Measurements from ENCODE around the gene LRCH1.
"Not testable (repeated sequence)": the region's sequence is repeated elsewhere in the genome, so short reads cannot be mapped to it uniquely, and the experiment has no call there.

LRCH1 gene

GRCh38 chr13:46761866-46762265 is 208.9 kb downstream of the LRCH1 start:
- POLR2A ChIA-PET, result no interaction called here
- CTCF ChIA-PET, result no interaction called here
- TF ChIP-seq TARDBP (IDR thresholded peaks at IDR 0.05) (no peak), ARNT (IDR thresholded peaks at IDR 0.05) (no peak), FOXK2 (IDR thresholded peaks at IDR 0.05) (no peak), HDGF (IDR thresholded peaks at IDR 0.05; ENCODE audit: borderline replicate concordance) (no peak)
- no peak for DNase-seq (ENCODE audit: extremely low spot score)

GRCh38 chr13:46769925-46770324 is 217.0 kb downstream of the LRCH1 start:
- POLR2A ChIA-PET; DNase-seq (ENCODE audit: extremely low spot score): not testable (repeated sequence)
- CTCF ChIA-PET, result interaction anchor here (0.5 kb wide), 1 partner anchor 721 kb away, joined by 3 read pairs; no protein-coding TSS in a partner anchor

- TF ChIP-seq FOXM1 (IDR thresholded peaks at IDR 0.05; ENCODE audit: borderline replicate concordance) (no peak), LEF1 (IDR thresholded peaks at IDR 0.05; ENCODE audit: borderline replicate concordance) (no peak), SP1 (IDR thresholded peaks at IDR 0.05) (no peak), PKNOX1 (IDR thresholded peaks at IDR 0.05) (no peak), BHLHE40 (IDR thresholded peaks at IDR 0.05; ENCODE audit: borderline replicate concordance) (no peak), FOXK2 (IDR thresholded peaks at IDR 0.05) (no peak), L3MBTL2 (conservative IDR thresholded peaks at IDR 0.05) (no peak), FOXA1 (IDR thresholded peaks at IDR 0.05) (no peak), CTBP1 (IDR thresholded peaks at IDR 0.05; ENCODE audit: borderline replicate concordance) (no peak), SUZ12 (IDR thresholded peaks at IDR 0.05) (no peak), NFRKB (IDR thresholded peaks at IDR 0.05) (no peak)
- no peak for DNase-seq (ENCODE audit: extremely low spot score)
- ChIA-PET POLR2A (no interaction called here), CTCF (no interaction called here)
Measured at GRCh38 chr13:46771693-46772092, 218.7 kb downstream of the LRCH1 start.

- ChIA-PET POLR2A (no interaction called here), CTCF (no interaction called here)
- TF ChIP-seq L3MBTL2 (conservative IDR thresholded peaks at IDR 0.05), result no peak
- no peak for TF ChIP-seq SP1 (IDR thresholded peaks at IDR 0.05)
- no peak for TF ChIP-seq LEF1 (IDR thresholded peaks at IDR 0.05; ENCODE audit: borderline replicate concordance)
- no peak for TF ChIP-seq ARNT (IDR thresholded peaks at IDR 0.05)
- DNase-seq (ENCODE audit: extremely low spot score), result no peak
Measured at GRCh38 chr13:46773541-46773940, 220.6 kb downstream of the LRCH1 start.

- POLR2A ChIA-PET, result no interaction called here
- DNase-seq (ENCODE audit: extremely low spot score), result no peak
- CTCF ChIA-PET, result no interaction called here
- TF ChIP-seq PKNOX1 (IDR thresholded peaks at IDR 0.05) (no peak), FOXM1 (IDR thresholded peaks at IDR 0.05; ENCODE audit: borderline replicate concordance) (no peak), FOXA1 (IDR thresholded peaks at IDR 0.05) (no peak), SUZ12 (IDR thresholded peaks at IDR 0.05) (no peak), ARNT (IDR thresholded peaks at IDR 0.05) (no peak)
Measured at GRCh38 chr13:46775385-46776107, 222.6 kb downstream of the LRCH1 start.

- DNase-seq (ENCODE audit: extremely low spot score), result no peak
- ChIA-PET POLR2A (no interaction called here), CTCF (no interaction called here)
- TF ChIP-seq FOXA1 (IDR thresholded peaks at IDR 0.05) (no peak), L3MBTL2 (conservative IDR thresholded peaks at IDR 0.05) (no peak), ELF4 (IDR thresholded peaks at IDR 0.05) (no peak), ARNT (IDR thresholded peaks at IDR 0.05) (no peak), NFRKB (IDR thresholded peaks at IDR 0.05) (no peak), SP1 (IDR thresholded peaks at IDR 0.05) (no peak), FOXK2 (IDR thresholded peaks at IDR 0.05) (no peak), SUZ12 (IDR thresholded peaks at IDR 0.05) (no peak), HDGF (IDR thresholded peaks at IDR 0.05; ENCODE audit: borderline replicate concordance) (no peak), ZNF384 (IDR thresholded peaks at IDR 0.05) (no peak)
Measured at GRCh38 chr13:46778095-46778494, 225.1 kb downstream of the LRCH1 start.

GRCh38 chr13:46778890-46779289 is 225.9 kb downstream of the LRCH1 start:
- CTCF ChIA-PET, result no interaction called here
- POLR2A ChIA-PET, result no interaction called here
- no peak for DNase-seq (ENCODE audit: extremely low spot score)
- no peak for TF ChIP-seq NFRKB (IDR thresholded peaks at IDR 0.05)
- no peak for TF ChIP-seq ELF4 (IDR thresholded peaks at IDR 0.05)
- no peak for TF ChIP-seq SUZ12 (IDR thresholded peaks at IDR 0.05)
- TF ChIP-seq LEF1 (IDR thresholded peaks at IDR 0.05; ENCODE audit: borderline replicate concordance), result no peak
- no peak for TF ChIP-seq FOXK2 (IDR thresholded peaks at IDR 0.05)
- no peak for TF ChIP-seq HDGF (IDR thresholded peaks at IDR 0.05; ENCODE audit: borderline replicate concordance)
- no peak for TF ChIP-seq CTBP1 (IDR thresholded peaks at IDR 0.05; ENCODE audit: borderline replicate concordance)
- TF ChIP-seq FOXM1 (IDR thresholded peaks at IDR 0.05; ENCODE audit: borderline replicate concordance), result no peak
- TF ChIP-seq ZNF384 (IDR thresholded peaks at IDR 0.05), result no peak
- no peak for TF ChIP-seq PKNOX1 (IDR thresholded peaks at IDR 0.05)

Measured in HEK293T (cell line).